SK-N-SH (cell line): ENCODE measurements around the gene NLN. TPM values are rescaled to one million over a fixed set of nuclear protein-coding genes. Genes with fewer than 3 reads are reported as not detected.

ENCODE experiments used
- CTCF ChIA-PET: fragments of 300-600, 350-600 bp; formaldehyde crosslinking; extraction: SDS; loops from one replicate; lab custom pipeline; 2021; lab: Yijun Ruan, JAX
- POLR2A ChIA-PET: fragments of 350-600 bp; sonication (Branson Sonifier 250); formaldehyde crosslinking; extraction: SDS; loops from one replicate; lab custom pipeline; 2020; ENCODE audit warnings: antibody characterized with exemption, inconsistent platforms; lab: Yijun Ruan, JAX
- DNase-seq: peaks from one replicate; pipeline ENCODE4 v3.0.0; 2012
- H2AFZ ChIP-seq: fragments of 200-600 bp; sonication (generic); 2 replicates; pipeline ENCODE4 v1.8.1; 2016; ENCODE audit warnings: antibody characterized with exemption, mild to moderate bottlenecking, low read depth
- H3F3A ChIP-seq: fragments of 200-600 bp; sonication (generic); replicated peaks from 2 replicates; pipeline ENCODE3; 2016; ENCODE audit warnings: antibody characterized with exemption, mild to moderate bottlenecking; ENCODE audit not compliant: insufficient read depth
- H3K27ac ChIP-seq, 2 experiments: fragments of 200-500 bp in 1 of 2; fragments of 200-600 bp in 1 of 2; sonication (Bioruptor generic) in 1 of 2; sonication (generic), shearing (Covaris generic) in 1 of 2; 2 replicates each; pipeline versions ENCODE4 v1.5.1 to v1.6.1; 2014 to 2016; ENCODE audit warnings: low read depth in 2 of 2, inconsistent platforms in 1 of 2, low read length in 1 of 2, mild to moderate bottlenecking in 1 of 2, mixed read lengths in 1 of 2
- H3K27me3 ChIP-seq: fragments of 200-600 bp; sonication (generic), shearing (Covaris generic); 2 replicates; pipeline ENCODE4 v1.6.1; 2016; ENCODE audit warnings: mixed run types; ENCODE audit not compliant: insufficient read depth
- H3K36me3 ChIP-seq, 2 experiments: fragments of 200-500 bp in 1 of 2; fragments of 200-600 bp in 1 of 2; sonication (Bioruptor generic) in 1 of 2; sonication (generic) in 1 of 2; replicated peaks in 1 of 2; 2 replicates each; pipeline versions ENCODE3 to v1.5.1; 2014 to 2016; ENCODE audit warnings: low read length in 1 of 2, mild to moderate bottlenecking in 1 of 2; ENCODE audit not compliant: insufficient read depth in 2 of 2, control insufficient read depth in 1 of 2
- H3K4me1 ChIP-seq, 2 experiments: fragments of 200-500 bp in 1 of 2; fragments of 200-600 bp in 1 of 2; sonication (Bioruptor generic) in 1 of 2; sonication (generic), shearing (Covaris generic) in 1 of 2; 2 replicates each; pipeline versions ENCODE4 v1.5.1 to v1.6.1; 2014 to 2016; ENCODE audit warnings: low read depth in 1 of 2, low read length in 1 of 2, mixed run types in 1 of 2; ENCODE audit not compliant: insufficient read depth in 2 of 2, control insufficient read depth in 1 of 2
- H3K4me2 ChIP-seq: fragments of 200-600 bp; sonication (generic), shearing (Covaris generic); 2 replicates; pipeline ENCODE4 v1.6.1; 2017; ENCODE audit warnings: mixed run types
- H3K4me3 ChIP-seq, 2 experiments: fragments of 200-500 bp in 1 of 2; fragments of 200-600 bp in 1 of 2; sonication (Bioruptor generic) in 1 of 2; sonication (generic), shearing (Covaris generic) in 1 of 2; 2 replicates each; pipeline versions ENCODE4 v1.5.1 to v1.8.1; 2014 to 2016; ENCODE audit warnings: low read depth in 2 of 2, inconsistent platforms in 1 of 2, low read length in 1 of 2, mild to moderate bottlenecking in 1 of 2, mixed read lengths in 1 of 2, moderate library complexity in 1 of 2
- H3K79me2 ChIP-seq: fragments of 200-600 bp; sonication (generic); 2 replicates; pipeline ENCODE4 v1.8.1; 2017; ENCODE audit warnings: mild to moderate bottlenecking; ENCODE audit not compliant: insufficient read depth
- H3K9ac ChIP-seq: fragments of 200-600 bp; sonication (generic); 2 replicates; pipeline ENCODE4 v1.6.1; 2017; ENCODE audit warnings: mixed run types
- H3K9me2 ChIP-seq: fragments of 200-600 bp; sonication (generic); 2 replicates; pipeline ENCODE4 v1.6.1; 2017; ENCODE audit warnings: mixed run types
- H3K9me3 ChIP-seq: fragments of 200-600 bp; sonication (generic); 2 replicates; pipeline ENCODE4 v1.6.1; 2017; ENCODE audit warnings: mixed run types, mild to moderate bottlenecking, moderate library complexity
- H4K20me1 ChIP-seq: fragments of 200-600 bp; sonication (generic); 2 replicates; pipeline ENCODE4 v1.6.1; 2017; ENCODE audit warnings: mild to moderate bottlenecking, mixed run types; ENCODE audit not compliant: insufficient read depth
- EP300 ChIP-seq, 2 experiments: IDR thresholded peaks; 2 replicates each; pipeline versions ENCODE4 v1.4.0 to v1.6.1; 2012; ENCODE audit warnings: borderline replicate concordance in 1 of 2, low read depth in 1 of 2, low read length in 1 of 2
- FOSL2 ChIP-seq: IDR thresholded peaks from 2 replicates; pipeline ENCODE4 v1.4.0; 2012; ENCODE audit warnings: low read depth, mild to moderate bottlenecking, moderate library complexity, borderline replicate concordance
- FOXJ3 ChIP-seq: sonication (generic); formaldehyde crosslinking; IDR thresholded peaks from 2 replicates; pipeline ENCODE4 v1.5.1; 2020; ENCODE audit warnings: mild to moderate bottlenecking, missing genetic modification reagents
- FOXM1 ChIP-seq: IDR thresholded peaks from 2 replicates; pipeline ENCODE4 v1.4.0; 2012; ENCODE audit warnings: low read depth, mild to moderate bottlenecking
- MEF2A ChIP-seq: IDR thresholded peaks from 2 replicates; pipeline ENCODE4 v1.4.0; 2012; ENCODE audit warnings: low read depth, borderline replicate concordance
- MXI1 ChIP-seq: IDR thresholded peaks from 2 replicates; pipeline ENCODE4 v1.6.1; 2012; ENCODE audit warnings: mild to moderate bottlenecking, low read depth, low read length, improper control_type of control experiment
- NFIC ChIP-seq: IDR thresholded peaks from 2 replicates; pipeline ENCODE4 v1.4.0; 2012; ENCODE audit warnings: borderline replicate concordance
- NRF1 ChIP-seq: IDR thresholded peaks from 2 replicates; pipeline ENCODE4 v1.6.1; 2012; ENCODE audit warnings: low read depth, mild to moderate bottlenecking, low read length
- RFX5 ChIP-seq: IDR thresholded peaks from 2 replicates; pipeline ENCODE4 v1.6.1; 2012; ENCODE audit warnings: mild to moderate bottlenecking, improper control_type of control experiment, low read length
- TAF1 ChIP-seq: IDR thresholded peaks from 2 replicates; pipeline ENCODE4 v1.6.1; 2012; ENCODE audit warnings: low read depth, mild to moderate bottlenecking, low read length, moderate library complexity, borderline replicate concordance
- TCF12 ChIP-seq: IDR thresholded peaks from 2 replicates; pipeline ENCODE4 v1.4.0; 2012
- TEAD4 ChIP-seq: IDR thresholded peaks from 2 replicates; pipeline ENCODE4 v1.4.0; 2012; ENCODE audit warnings: mild to moderate bottlenecking, borderline replicate concordance; ENCODE audit not compliant: insufficient read depth
- YY1 ChIP-seq: IDR thresholded peaks from 2 replicates; pipeline ENCODE4 v1.4.0; 2012; ENCODE audit warnings: low read depth, mild to moderate bottlenecking
- WGBS: methylation state at CpG from one replicate; pipeline ENCODE4 v1.1.6; 2017; ENCODE audit warnings: low lambda C conversion rate; 5-methylcytosine and 5-hydroxymethylcytosine counted together
- polyA plus RNA-seq, 3 experiments: library from polyadenylated mRNA; depleted of rRNA; stranded (reverse); fragments of >200 nt; gene quantifications; 2 replicates each; pipeline ENCODE4 v1.2.3, GENCODE V29; 2012
- TF ChIP-seq, protein P1 (sequence below): fragments of 150-350 bp; IDR thresholded peaks from 2 replicates; pipeline ENCODE4 v1.6.1; 2017; ENCODE audit warnings: antibody characterized with exemption, low read length, low read depth, borderline replicate concordance
- TF ChIP-seq, protein P2 (sequence below): IDR thresholded peaks from 2 replicates; pipeline ENCODE4 v1.4.0; 2012; ENCODE audit warnings: low read depth, borderline replicate concordance
- TF ChIP-seq, protein P3 (sequence below): fragments of 200-600 bp; sonication (generic); IDR thresholded peaks from 2 replicates; pipeline ENCODE4 v1.6.1; 2017; ENCODE audit warnings: antibody characterized with exemption, mild to moderate bottlenecking, moderate library complexity
- TF ChIP-seq, protein P4 (sequence below): fragments of 150-350 bp; IDR thresholded peaks from 2 replicates; pipeline ENCODE4 v1.6.1; 2016; ENCODE audit warnings: mild to moderate bottlenecking, low read depth, low read length
- TF ChIP-seq, protein P5 (sequence below): IDR thresholded peaks from 2 replicates; pipeline ENCODE4 v1.4.0; 2012; ENCODE audit warnings: low read depth

Gene NLN
- polyA plus RNA-seq, 1 of the 3 experiments (the other 2 are of a cell fraction) = 17.1 TPM

DNA sequence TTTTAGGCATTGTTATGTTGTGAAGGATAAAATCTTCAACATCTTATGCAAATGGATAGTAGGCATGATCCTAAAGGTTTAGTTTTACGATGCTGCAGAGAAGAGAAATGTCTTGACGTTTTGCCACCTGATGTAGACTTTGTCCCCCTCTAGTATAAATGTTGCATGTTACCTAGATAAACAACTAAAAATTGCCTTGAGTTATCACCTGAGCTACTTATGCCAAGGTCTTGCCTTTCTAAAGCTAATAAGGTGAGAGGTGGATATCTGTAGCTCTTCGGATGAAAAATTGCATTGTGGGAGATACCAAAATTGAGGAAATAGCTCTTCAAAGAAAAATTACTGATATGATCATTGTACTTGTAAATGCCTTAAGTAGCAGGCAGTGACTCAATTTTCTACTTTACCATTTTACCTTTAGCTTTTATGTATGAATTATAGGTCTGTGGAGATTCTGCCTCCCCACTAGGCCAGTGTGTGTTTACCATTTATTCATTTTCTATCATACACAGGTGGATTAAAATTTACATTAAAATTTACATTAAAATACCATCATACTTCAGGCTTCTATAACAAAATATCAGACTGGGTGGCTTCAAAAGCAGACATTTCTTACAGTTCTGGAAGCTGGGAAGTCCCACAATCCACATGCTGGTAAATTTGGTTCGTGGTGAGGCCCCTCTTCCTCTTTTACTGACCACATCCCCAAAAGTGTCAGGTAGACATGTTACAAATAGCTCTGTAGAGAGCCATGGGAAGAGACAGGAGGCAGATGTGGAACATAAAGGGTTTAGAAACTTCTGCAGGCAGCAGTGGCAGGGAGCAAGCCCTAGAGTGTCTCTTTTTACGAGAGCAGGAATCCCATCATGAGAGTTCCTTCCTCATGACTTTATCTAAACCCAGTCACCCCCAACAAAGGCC is 103.7 kb downstream of the NLN start:
- 93% methylated on average over 5 of the region's 5 CpGs for WGBS
- Histone ChIP-seq H3K27me3 (no peaks in the 10 kb centered on the region), H3K9me3 (no peaks in the 10 kb centered on the region), H3K4me2 (no peak overlapping the region), H3K9ac (no peak overlapping the region), H3K4me1 (peaks cover 20 to 22% of the 10 kb centered on the region in 2 experiments), H3K27ac (no peak overlapping the region)
- TF ChIP-seq, protein P1, sequence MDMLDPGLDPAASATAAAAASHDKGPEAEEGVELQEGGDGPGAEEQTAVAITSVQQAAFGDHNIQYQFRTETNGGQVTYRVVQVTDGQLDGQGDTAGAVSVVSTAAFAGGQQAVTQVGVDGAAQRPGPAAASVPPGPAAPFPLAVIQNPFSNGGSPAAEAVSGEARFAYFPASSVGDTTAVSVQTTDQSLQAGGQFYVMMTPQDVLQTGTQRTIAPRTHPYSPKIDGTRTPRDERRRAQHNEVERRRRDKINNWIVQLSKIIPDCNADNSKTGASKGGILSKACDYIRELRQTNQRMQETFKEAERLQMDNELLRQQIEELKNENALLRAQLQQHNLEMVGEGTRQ = no peak
- TF ChIP-seq RFX5 (no peak), FOXM1 (no peak), NFIC (no peak), FOSL2 (no peak), TEAD4 (no peak), MXI1 (no peak), TAF1 (no peak), YY1 (no peak), MEF2A (no peak), NRF1 (no peak), EP300 (IDR thresholded peaks at IDR 0.05; ENCODE audit: borderline replicate concordance in 1 of 2, low read depth in 1 of 2, low read length in 1 of 2) (no peak), FOXJ3 (CRISPR knock-in tag) (no peak), TCF12 (no peak)
- TF ChIP-seq, protein P2, sequence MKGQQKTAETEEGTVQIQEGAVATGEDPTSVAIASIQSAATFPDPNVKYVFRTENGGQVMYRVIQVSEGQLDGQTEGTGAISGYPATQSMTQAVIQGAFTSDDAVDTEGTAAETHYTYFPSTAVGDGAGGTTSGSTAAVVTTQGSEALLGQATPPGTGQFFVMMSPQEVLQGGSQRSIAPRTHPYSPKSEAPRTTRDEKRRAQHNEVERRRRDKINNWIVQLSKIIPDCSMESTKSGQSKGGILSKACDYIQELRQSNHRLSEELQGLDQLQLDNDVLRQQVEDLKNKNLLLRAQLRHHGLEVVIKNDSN = no peak
- TF ChIP-seq, protein P3, sequence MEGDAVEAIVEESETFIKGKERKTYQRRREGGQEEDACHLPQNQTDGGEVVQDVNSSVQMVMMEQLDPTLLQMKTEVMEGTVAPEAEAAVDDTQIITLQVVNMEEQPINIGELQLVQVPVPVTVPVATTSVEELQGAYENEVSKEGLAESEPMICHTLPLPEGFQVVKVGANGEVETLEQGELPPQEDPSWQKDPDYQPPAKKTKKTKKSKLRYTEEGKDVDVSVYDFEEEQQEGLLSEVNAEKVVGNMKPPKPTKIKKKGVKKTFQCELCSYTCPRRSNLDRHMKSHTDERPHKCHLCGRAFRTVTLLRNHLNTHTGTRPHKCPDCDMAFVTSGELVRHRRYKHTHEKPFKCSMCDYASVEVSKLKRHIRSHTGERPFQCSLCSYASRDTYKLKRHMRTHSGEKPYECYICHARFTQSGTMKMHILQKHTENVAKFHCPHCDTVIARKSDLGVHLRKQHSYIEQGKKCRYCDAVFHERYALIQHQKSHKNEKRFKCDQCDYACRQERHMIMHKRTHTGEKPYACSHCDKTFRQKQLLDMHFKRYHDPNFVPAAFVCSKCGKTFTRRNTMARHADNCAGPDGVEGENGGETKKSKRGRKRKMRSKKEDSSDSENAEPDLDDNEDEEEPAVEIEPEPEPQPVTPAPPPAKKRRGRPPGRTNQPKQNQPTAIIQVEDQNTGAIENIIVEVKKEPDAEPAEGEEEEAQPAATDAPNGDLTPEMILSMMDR = no peak
- TF ChIP-seq, protein P4, sequence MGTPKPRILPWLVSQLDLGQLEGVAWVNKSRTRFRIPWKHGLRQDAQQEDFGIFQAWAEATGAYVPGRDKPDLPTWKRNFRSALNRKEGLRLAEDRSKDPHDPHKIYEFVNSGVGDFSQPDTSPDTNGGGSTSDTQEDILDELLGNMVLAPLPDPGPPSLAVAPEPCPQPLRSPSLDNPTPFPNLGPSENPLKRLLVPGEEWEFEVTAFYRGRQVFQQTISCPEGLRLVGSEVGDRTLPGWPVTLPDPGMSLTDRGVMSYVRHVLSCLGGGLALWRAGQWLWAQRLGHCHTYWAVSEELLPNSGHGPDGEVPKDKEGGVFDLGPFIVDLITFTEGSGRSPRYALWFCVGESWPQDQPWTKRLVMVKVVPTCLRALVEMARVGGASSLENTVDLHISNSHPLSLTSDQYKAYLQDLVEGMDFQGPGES = no peak
- TF ChIP-seq, protein P5, sequence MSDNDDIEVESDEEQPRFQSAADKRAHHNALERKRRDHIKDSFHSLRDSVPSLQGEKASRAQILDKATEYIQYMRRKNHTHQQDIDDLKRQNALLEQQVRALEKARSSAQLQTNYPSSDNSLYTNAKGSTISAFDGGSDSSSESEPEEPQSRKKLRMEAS = no peak
- TF ChIP-seq, all 33 proteins: peak for 0
- no peak for DNase-seq
- no peaks in the 10 kb centered on the region for H3K79me2 ChIP-seq
- peaks cover 2 to 4% of the 10 kb centered on the region in 2 experiments for H3K36me3 ChIP-seq
- no peak overlapping the region for H2AFZ ChIP-seq
- H3K4me3 ChIP-seq = no peak overlapping the region
- CTCF ChIA-PET = no interaction called here
- POLR2A ChIA-PET = no interaction called here
- H4K20me1 ChIP-seq = no peaks in the 10 kb centered on the region
- peaks cover 17% of the 10 kb centered on the region for H3F3A ChIP-seq
- no peaks in the 10 kb centered on the region for H3K9me2 ChIP-seq
